HepG2 (cell line): Measurements from ENCODE around the gene ZXDC. TPM values are rescaled to one million over a fixed set of nuclear protein-coding genes. Genes with fewer than 3 reads are reported as not detected.

ENCODE experiments used
- ATM ChIP-seq: fragments of 450-650 bp; IDR thresholded peaks from 2 replicates; pipeline ENCODE4 v1.7.1; 2017; ENCODE audit warnings: mild to moderate bottlenecking, borderline replicate concordance
- CAMTA2 ChIP-seq: sonication (generic); formaldehyde crosslinking; IDR thresholded peaks from 2 replicates; pipeline ENCODE4 v1.4.0; 2020; ENCODE audit warnings: mild to moderate bottlenecking, missing genetic modification reagents, borderline replicate concordance
- KDM5A ChIP-seq: fragments of 200-600 bp; sonication (generic); IDR thresholded peaks from 2 replicates; pipeline ENCODE4 v1.7.0; 2018; ENCODE audit warnings: antibody characterized with exemption, mild to moderate bottlenecking, low read length, borderline replicate concordance
- REL ChIP-seq: sonication (generic); formaldehyde crosslinking; conservative IDR thresholded peaks from 2 replicates; pipeline ENCODE4 v1.8.0; 2022; ENCODE audit warnings: mild to moderate bottlenecking, missing genetic modification reagents, moderate library complexity
- TBX2 ChIP-seq: sonication (generic); formaldehyde crosslinking; IDR thresholded peaks from 2 replicates; pipeline ENCODE4 v1.5.0; 2020; ENCODE audit warnings: missing genetic modification reagents, mild to moderate bottlenecking, borderline replicate concordance
- TCF12 ChIP-seq, 2 experiments: fragments of 450-650 bp in 1 of 2; sonication (generic) in 1 of 2; formaldehyde crosslinking in 1 of 2; IDR thresholded peaks; 2 replicates each; pipeline versions ENCODE4 v1.6.1 to v1.8.0; 2017 to 2022; ENCODE audit warnings: antibody characterized with exemption in 1 of 2, mild to moderate bottlenecking in 1 of 2, missing genetic modification reagents in 1 of 2, moderate library complexity in 1 of 2
- ZBTB20 ChIP-seq: sonication (generic); formaldehyde crosslinking; IDR thresholded peaks from 2 replicates; pipeline ENCODE4 v1.8.1; 2023; ENCODE audit warnings: missing genetic modification reagents, low read depth, mild to moderate bottlenecking, borderline replicate concordance
- ZFP62 ChIP-seq: sonication (generic); formaldehyde crosslinking; IDR thresholded peaks from 2 replicates; pipeline ENCODE4 v1.4.0; 2020; ENCODE audit warnings: missing genetic modification reagents
- ZFX ChIP-seq: sonication (generic); formaldehyde crosslinking; IDR thresholded peaks from 2 replicates; pipeline ENCODE4 v1.4.0; 2020; ENCODE audit warnings: mild to moderate bottlenecking, low read depth, missing genetic modification reagents, moderate library complexity
- ZNF10 ChIP-seq: sonication (generic); formaldehyde crosslinking; IDR thresholded peaks from 2 replicates; pipeline ENCODE4 v1.4.0; 2020; ENCODE audit warnings: mild to moderate bottlenecking, low read depth, missing genetic modification reagents, borderline replicate concordance
- ZNF12 ChIP-seq: sonication (generic); formaldehyde crosslinking; IDR thresholded peaks from 2 replicates; pipeline ENCODE4 v1.5.0; 2020; ENCODE audit warnings: missing genetic modification reagents
- ZSCAN29 ChIP-seq: sonication (generic); formaldehyde crosslinking; conservative IDR thresholded peaks from 2 replicates; pipeline ENCODE4 v1.4.0; 2020; ENCODE audit warnings: mild to moderate bottlenecking, missing genetic modification reagents
- polyA plus RNA-seq, 8 experiments: library from polyadenylated mRNA; depleted of rRNA in 3 of 8; stranded (reverse) in 7 of 8; unstranded in 1 of 8; fragments of >200 nt; fragmentation: Illumina TruSeq in 4 of 8; extraction: Trizol in 4 of 8; gene quantifications; 2 replicates each; pipeline versions ENCODE4 v1.2.1 to v1.2.3, GENCODE V29; 2011 to 2016; ENCODE audit warnings: low read depth in 4 of 8, missing spikeins in 1 of 8, mixed read lengths in 1 of 8; ENCODE audit not compliant: insufficient read depth in 1 of 8
- total RNA-seq, 5 experiments: library from RNA; depleted of rRNA; stranded (reverse); fragments of >200 nt; fragmentation: Illumina TruSeq; extraction: Trizol; gene quantifications; 2 replicates each; pipeline ENCODE4 v1.2.3, GENCODE V29; 2016; ENCODE audit warnings: low read depth in 1 of 5
- TF ChIP-seq, protein P1 (sequence below): sonication (generic); formaldehyde crosslinking; IDR thresholded peaks from 2 replicates; pipeline ENCODE4 v1.4.0; 2020; ENCODE audit warnings: missing genetic modification reagents, borderline replicate concordance
- TF ChIP-seq, protein P2 (sequence below): sonication (generic); formaldehyde crosslinking; IDR thresholded peaks from 2 replicates; pipeline ENCODE4 v1.4.0; 2020; ENCODE audit warnings: missing genetic modification reagents, borderline replicate concordance
- TF ChIP-seq, protein P3 (sequence below): sonication (generic); formaldehyde crosslinking; IDR thresholded peaks from 2 replicates; pipeline ENCODE4 v1.4.0; 2020; ENCODE audit warnings: missing genetic modification reagents
- TF ChIP-seq, protein P4 (sequence below): sonication (generic); formaldehyde crosslinking; IDR thresholded peaks from 2 replicates; pipeline ENCODE4 v1.8.0; 2022; ENCODE audit warnings: missing genetic modification reagents, mild to moderate bottlenecking, inconsistent platforms, borderline replicate concordance

The ZXDC gene
- total and polyA plus RNA-seq, 2 of the 13 experiments (the other 11 are each of a cell fraction or from before 2014, with no cell fraction given) = 17.6 to 21.2 TPM

DNA sequence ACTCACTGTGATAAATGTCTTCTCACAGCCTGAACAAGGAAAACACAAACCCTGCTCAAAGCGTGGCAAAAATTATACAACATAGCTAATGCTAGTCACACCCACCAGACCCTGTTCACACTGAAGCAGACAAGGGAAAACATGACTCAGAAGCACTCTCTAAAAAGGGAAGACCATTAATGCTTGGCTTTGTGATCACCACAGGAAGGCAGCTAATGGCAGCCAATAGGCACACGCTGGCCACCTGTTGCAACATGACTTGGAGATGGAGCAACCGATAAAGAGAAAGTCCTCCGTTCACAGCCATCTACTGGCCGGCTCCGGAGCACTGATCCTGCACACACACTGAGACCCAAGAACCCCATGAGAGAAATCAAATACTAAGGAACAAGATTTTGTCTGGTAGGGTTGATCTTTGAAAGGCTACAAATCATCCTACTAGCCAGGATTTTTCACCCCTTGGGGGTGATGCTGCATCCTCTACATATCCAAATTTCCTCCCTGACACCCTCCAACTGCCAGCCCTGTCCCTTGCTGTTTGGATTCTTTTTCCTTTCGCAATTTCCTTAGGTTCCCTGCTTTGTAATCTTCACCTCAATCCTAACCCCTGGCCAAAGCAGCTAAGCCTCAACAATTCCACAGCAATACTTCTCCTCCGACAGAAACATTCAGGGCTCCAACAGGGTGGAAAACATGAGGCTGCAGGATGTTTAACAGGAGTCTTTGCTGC is 3.2 kb downstream of the ZXDC start (continued):
- no peak for TF ChIP-seq REL (CRISPR knock-in tag)
- no peak for TF ChIP-seq CAMTA2 (CRISPR knock-in tag)
- TF ChIP-seq ZNF12 (CRISPR knock-in tag) = 0 out of 2 replicates have a peak, but pooled peaks have one; percentile 10
- TF ChIP-seq KDM5A = 0 out of 2 replicates have a peak, but pooled peaks have one; percentile 22
- TF ChIP-seq ZFP62 = no peak
- no peak for TF ChIP-seq TCF12 (IDR thresholded peaks at IDR 0.05)
- no peak for TF ChIP-seq TCF12 (CRISPR knock-in tag; IDR thresholded peaks at IDR 0.05)
- peak; percentile 94 for TF ChIP-seq TBX2 (CRISPR knock-in tag)
- TF ChIP-seq ZFX (CRISPR knock-in tag) = 0 out of 2 replicates have a peak, but pooled peaks have one; percentile 21
- TF ChIP-seq ZBTB20 (CRISPR knock-in tag) = peak; percentile 60; the same call in 1 of the 2 replicates
- TF ChIP-seq, protein P1, sequence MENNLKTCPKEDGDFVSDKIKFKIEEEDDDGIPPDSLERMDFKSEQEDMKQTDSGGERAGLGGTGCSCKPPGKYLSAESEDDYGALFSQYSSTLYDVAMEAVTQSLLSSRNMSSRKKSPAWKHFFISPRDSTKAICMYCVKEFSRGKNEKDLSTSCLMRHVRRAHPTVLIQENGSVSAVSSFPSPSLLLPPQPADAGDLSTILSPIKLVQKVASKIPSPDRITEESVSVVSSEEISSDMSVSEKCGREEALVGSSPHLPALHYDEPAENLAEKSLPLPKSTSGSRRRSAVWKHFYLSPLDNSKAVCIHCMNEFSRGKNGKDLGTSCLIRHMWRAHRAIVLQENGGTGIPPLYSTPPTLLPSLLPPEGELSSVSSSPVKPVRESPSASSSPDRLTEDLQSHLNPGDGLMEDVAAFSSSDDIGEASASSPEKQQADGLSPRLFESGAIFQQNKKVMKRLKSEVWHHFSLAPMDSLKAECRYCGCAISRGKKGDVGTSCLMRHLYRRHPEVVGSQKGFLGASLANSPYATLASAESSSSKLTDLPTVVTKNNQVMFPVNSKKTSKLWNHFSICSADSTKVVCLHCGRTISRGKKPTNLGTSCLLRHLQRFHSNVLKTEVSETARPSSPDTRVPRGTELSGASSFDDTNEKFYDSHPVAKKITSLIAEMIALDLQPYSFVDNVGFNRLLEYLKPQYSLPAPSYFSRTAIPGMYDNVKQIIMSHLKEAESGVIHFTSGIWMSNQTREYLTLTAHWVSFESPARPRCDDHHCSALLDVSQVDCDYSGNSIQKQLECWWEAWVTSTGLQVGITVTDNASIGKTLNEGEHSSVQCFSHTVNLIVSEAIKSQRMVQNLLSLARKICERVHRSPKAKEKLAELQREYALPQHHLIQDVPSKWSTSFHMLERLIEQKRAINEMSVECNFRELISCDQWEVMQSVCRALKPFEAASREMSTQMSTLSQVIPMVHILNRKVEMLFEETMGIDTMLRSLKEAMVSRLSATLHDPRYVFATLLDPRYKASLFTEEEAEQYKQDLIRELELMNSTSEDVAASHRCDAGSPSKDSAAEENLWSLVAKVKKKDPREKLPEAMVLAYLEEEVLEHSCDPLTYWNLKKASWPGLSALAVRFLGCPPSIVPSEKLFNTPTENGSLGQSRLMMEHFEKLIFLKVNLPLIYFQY (CRISPR knock-in tag) = 0 out of 2 replicates have a peak, but pooled peaks have one; percentile 9
- TF ChIP-seq ZNF10 = no peak
- no peak for TF ChIP-seq ZSCAN29 (CRISPR knock-in tag)
- TF ChIP-seq, protein P2, sequence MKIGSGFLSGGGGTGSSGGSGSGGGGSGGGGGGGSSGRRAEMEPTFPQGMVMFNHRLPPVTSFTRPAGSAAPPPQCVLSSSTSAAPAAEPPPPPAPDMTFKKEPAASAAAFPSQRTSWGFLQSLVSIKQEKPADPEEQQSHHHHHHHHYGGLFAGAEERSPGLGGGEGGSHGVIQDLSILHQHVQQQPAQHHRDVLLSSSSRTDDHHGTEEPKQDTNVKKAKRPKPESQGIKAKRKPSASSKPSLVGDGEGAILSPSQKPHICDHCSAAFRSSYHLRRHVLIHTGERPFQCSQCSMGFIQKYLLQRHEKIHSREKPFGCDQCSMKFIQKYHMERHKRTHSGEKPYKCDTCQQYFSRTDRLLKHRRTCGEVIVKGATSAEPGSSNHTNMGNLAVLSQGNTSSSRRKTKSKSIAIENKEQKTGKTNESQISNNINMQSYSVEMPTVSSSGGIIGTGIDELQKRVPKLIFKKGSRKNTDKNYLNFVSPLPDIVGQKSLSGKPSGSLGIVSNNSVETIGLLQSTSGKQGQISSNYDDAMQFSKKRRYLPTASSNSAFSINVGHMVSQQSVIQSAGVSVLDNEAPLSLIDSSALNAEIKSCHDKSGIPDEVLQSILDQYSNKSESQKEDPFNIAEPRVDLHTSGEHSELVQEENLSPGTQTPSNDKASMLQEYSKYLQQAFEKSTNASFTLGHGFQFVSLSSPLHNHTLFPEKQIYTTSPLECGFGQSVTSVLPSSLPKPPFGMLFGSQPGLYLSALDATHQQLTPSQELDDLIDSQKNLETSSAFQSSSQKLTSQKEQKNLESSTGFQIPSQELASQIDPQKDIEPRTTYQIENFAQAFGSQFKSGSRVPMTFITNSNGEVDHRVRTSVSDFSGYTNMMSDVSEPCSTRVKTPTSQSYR = no peak; the same call in 1 of the 2 replicates
- peak; percentile 43; the same call in 1 of the 2 replicates for TF ChIP-seq ATM
- TF ChIP-seq, protein P3, sequence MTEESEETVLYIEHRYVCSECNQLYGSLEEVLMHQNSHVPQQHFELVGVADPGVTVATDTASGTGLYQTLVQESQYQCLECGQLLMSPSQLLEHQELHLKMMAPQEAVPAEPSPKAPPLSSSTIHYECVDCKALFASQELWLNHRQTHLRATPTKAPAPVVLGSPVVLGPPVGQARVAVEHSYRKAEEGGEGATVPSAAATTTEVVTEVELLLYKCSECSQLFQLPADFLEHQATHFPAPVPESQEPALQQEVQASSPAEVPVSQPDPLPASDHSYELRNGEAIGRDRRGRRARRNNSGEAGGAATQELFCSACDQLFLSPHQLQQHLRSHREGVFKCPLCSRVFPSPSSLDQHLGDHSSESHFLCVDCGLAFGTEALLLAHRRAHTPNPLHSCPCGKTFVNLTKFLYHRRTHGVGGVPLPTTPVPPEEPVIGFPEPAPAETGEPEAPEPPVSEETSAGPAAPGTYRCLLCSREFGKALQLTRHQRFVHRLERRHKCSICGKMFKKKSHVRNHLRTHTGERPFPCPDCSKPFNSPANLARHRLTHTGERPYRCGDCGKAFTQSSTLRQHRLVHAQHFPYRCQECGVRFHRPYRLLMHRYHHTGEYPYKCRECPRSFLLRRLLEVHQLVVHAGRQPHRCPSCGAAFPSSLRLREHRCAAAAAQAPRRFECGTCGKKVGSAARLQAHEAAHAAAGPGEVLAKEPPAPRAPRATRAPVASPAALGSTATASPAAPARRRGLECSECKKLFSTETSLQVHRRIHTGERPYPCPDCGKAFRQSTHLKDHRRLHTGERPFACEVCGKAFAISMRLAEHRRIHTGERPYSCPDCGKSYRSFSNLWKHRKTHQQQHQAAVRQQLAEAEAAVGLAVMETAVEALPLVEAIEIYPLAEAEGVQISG (CRISPR knock-in tag) = peak; percentile 74
- TF ChIP-seq, protein P4, sequence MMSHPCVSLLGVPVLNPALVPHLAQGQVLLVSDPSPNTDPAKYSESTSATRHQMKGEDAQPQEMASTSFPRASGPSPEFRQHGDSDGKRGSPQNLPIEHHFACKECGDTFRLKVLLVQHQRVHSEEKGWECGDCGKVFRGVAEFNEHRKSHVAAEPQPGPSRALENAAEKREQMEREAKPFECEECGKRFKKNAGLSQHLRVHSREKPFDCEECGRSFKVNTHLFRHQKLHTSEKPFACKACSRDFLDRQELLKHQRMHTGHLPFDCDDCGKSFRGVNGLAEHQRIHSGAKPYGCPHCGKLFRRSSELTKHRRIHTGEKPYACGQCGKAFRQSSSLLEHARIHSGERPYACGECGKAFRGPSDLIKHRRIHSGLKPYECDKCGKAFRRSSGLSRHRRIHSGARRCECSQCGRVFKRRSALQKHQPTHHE (CRISPR knock-in tag) = no peak
